Subcutaneous abdominal adipose tissue (tissue), 5 donors: ENCODE results near the gene TEAD2.
A peak's percentile ranks its signal among the peaks of the same experiment; 100 is the strongest.

Experiments
- H3K27ac ChIP-seq: one replicate; pipeline ENCODE4 v1.7.0; 2013; ENCODE audit warnings: low read depth, mild to moderate bottlenecking, inconsistent platforms, low read length, moderate library complexity
- H3K27me3 ChIP-seq, 5 donors: one replicate each; pipeline ENCODE4 v1.7.0; 2013; ENCODE audit warnings: low read length in 5 of 5, inconsistent platforms in 1 of 5; ENCODE audit not compliant: control insufficient read depth in 5 of 5, insufficient read depth in 4 of 5
- H3K36me3 ChIP-seq, 5 donors: one replicate each; pipeline ENCODE4 v1.7.0; 2013; ENCODE audit warnings: low read length in 5 of 5; ENCODE audit not compliant: control insufficient read depth in 5 of 5, insufficient read depth in 5 of 5
- H3K4me1 ChIP-seq, 5 donors: one replicate each; pipeline ENCODE4 v1.7.0; 2013; ENCODE audit warnings: low read length in 5 of 5, mild to moderate bottlenecking in 3 of 5, moderate library complexity in 1 of 5; ENCODE audit not compliant: control insufficient read depth in 5 of 5, insufficient read depth in 5 of 5
- H3K4me3 ChIP-seq, 5 donors: one replicate each; pipeline ENCODE4 v1.7.0; 2013; ENCODE audit warnings: low read length in 5 of 5, low read depth in 1 of 5
- H3K9ac ChIP-seq, 5 donors: one replicate each; pipeline ENCODE4 v1.7.0; 2013; ENCODE audit warnings: low read length in 5 of 5, mild to moderate bottlenecking in 4 of 5, moderate library complexity in 3 of 5
- H3K9me3 ChIP-seq, 5 donors: one replicate each; pipeline ENCODE4 v1.7.0; 2013; ENCODE audit warnings: low read length in 5 of 5; ENCODE audit not compliant: control insufficient read depth in 5 of 5
- donor health status: healthy.
- donor health status: healthy.
- donor health status: healthy.
- donor health status: healthy.
- donor health status: healthy.

The TEAD2 gene

DNA sequence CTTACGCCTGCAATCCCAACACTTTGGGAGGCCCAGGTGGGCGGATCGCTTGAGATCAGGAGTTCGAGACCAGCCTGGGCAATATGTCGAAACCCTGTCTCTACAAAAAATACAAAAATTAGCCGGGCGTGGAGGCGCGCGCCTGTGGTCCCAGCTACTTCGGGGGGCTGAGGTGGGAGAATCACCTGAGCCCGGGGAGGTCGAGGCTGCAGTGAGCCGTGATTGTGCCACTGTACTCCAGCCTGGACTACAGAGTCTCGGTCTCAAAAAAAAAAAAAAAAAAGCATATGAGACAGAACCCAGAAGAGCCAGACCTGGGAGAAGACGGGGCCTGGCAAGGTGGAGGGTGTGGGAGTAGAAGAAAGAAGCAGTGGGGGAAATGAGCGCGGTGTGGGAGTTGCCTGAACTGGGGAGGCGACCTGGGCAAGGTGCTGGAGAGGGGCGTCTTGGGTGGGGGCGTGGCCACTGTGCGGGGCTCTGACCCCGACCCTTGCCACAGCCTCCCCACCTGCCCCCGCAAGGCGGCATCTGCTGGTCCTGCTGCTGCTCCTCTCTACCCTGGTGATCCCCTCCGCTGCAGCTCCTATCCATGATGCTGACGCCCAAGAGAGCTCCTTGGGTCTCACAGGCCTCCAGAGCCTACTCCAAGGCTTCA lies 2.0 kb upstream of the TEAD2 start:
- Histone ChIP-seq H3K4me1 (peaks cover 0 to 38% (median 29%) of the 10 kb centered on the region in 5 donors), H3K4me3 (peak overlapping the region; percentile 46 to 85 (median 51)), H3K27ac (peak overlapping the region; percentile 16), H3K27me3 (no peaks in the 10 kb centered on the region), H3K9me3 (peaks cover 0 to 5% (median 5%) of the 10 kb centered on the region in 5 donors), H3K36me3 (peaks cover 0 to 5% (median 4%) of the 10 kb centered on the region in 5 donors), H3K9ac (no peak overlapping the region)

DNA sequence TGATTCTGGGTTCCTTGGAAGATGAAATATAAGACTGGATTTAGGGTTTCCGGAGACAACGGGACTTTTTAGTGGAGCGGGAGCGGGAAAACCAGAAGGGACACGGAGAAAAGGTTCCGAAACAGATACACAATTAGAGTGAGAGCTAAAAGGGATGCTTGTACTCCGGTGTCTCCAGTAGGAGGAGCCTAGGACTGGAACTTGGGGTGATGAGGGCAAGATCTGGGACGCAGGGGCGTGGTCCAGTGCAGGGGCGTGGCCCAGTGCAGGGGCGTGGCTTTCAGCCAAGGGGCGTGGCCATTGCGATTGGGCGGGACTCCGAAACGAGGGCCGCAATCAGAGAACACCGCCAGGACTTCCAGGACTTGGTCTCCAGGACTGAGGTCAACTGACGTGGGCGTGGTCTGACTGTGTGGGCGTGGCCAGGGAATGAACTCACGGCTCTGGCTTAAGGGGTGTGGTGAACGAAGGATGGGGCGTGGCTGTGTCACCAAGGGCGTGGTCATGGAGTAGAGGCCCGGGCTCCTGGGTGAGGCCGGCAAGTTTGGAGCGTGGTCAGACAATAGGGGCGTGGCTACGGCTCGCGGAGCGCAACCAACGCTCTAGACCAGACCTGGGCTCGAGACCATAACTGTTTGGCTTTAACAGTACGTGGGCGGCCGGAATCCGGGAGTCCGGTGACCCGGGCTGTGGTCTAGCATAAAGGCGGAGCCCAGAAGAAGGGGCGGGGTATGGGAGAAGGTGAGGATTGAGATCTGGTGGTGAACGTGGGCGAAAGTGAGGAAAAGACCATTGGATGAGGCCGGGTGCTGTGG lies 1.3 kb upstream of the TEAD2 start, which contains the start of gene DKKL1:
Gene DKKL1 (plus strand): TSS at position 610 of the 815 bp plus-strand sequence. CDS start 122 bp downstream, at position 732.
- H3K36me3 ChIP-seq = peaks cover 0 to 12% (median 5%) of the 10 kb centered on the region in 5 donors
- peak within 1 kb of the TSS; percentile 61 to 89 (median 84) for H3K4me3 ChIP-seq
- H3K9me3 ChIP-seq = no peaks in the 10 kb centered on the region
- peak within 1 kb of the TSS; percentile 90 for H3K27ac ChIP-seq
- H3K9ac ChIP-seq = peak within 1 kb of the TSS in 4 of 5 donors; percentile 65 to 92 (median 69)
- H3K4me1 ChIP-seq = peaks cover 0 to 38% (median 29%) of the 10 kb centered on the region in 5 donors
- no peaks in the 10 kb centered on the region for H3K27me3 ChIP-seq

DNA sequence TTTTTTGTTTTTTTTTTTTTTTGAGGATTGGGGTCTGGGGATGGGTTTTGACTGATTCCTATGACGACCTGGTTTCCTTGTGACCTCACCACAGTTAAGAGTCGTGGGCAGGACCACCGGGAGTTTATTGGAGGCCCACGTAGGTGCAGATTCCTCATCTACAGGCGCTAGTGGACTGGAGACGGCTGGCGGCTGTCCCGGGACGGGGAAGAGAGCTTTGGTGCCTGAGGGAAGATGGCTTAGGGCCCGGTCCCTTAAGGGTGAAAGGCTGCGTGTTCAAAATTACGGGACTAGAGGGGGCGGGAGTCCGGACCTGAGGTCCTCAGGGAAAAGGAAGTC lies 682 bp upstream of the TEAD2 start:
- peaks cover 0 to 38% (median 29%) of the 10 kb centered on the region in 5 donors for H3K4me1 ChIP-seq
- peaks cover 0 to 15% (median 9%) of the 10 kb centered on the region in 5 donors for H3K36me3 ChIP-seq
- no peaks in the 10 kb centered on the region for H3K9me3 ChIP-seq
- H3K27me3 ChIP-seq = no peaks in the 10 kb centered on the region
- H3K4me3 ChIP-seq = peak overlapping the region; percentile 54 to 89 (median 84)
- H3K27ac ChIP-seq = peak overlapping the region; percentile 90
- H3K9ac ChIP-seq = peak overlapping the region in 4 of 5 donors; percentile 41 to 65 (median 59)

DNA sequence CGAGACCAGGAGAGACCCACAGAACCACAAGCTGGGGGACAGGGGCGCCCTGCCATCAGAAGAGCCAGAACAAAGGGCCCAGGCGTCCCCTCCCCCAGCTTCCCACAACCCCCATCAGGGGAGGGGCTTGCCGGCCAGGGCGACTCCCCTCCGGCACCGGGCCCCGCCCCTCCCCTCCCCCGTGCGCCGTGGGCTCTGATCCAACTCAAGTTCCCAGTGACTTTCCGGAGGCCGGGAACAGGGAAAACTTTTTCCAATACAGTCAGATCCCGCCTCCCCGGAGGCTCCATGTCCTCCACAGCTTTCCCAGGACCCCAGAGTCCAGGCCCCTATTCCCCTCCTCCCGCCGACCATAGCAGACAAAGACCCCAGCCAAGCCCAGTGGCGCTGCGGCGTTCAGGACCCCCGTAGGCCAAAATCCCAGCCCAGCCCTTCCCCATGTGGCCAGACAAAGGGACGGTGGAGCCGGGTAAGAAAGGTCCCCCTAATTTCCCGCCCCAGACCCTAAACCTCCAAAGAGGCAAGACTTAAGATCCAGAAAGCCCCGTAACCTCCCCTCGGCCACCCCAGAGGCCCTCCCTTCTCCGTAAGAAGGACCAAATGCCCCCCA lies 673 bp downstream of the TEAD2 start:
- Histone ChIP-seq H3K9ac (peak overlapping the region; percentile 68 to 96 (median 91)), H3K27ac (peak overlapping the region; percentile 90), H3K4me3 (peak overlapping the region; percentile 80 to 89 (median 84)), H3K9me3 (no peaks in the 10 kb centered on the region), H3K27me3 (no peaks in the 10 kb centered on the region), H3K4me1 (peaks cover 0 to 49% (median 36%) of the 10 kb centered on the region in 5 donors), H3K36me3 (peaks cover 0 to 27% (median 13%) of the 10 kb centered on the region in 5 donors)

DNA sequence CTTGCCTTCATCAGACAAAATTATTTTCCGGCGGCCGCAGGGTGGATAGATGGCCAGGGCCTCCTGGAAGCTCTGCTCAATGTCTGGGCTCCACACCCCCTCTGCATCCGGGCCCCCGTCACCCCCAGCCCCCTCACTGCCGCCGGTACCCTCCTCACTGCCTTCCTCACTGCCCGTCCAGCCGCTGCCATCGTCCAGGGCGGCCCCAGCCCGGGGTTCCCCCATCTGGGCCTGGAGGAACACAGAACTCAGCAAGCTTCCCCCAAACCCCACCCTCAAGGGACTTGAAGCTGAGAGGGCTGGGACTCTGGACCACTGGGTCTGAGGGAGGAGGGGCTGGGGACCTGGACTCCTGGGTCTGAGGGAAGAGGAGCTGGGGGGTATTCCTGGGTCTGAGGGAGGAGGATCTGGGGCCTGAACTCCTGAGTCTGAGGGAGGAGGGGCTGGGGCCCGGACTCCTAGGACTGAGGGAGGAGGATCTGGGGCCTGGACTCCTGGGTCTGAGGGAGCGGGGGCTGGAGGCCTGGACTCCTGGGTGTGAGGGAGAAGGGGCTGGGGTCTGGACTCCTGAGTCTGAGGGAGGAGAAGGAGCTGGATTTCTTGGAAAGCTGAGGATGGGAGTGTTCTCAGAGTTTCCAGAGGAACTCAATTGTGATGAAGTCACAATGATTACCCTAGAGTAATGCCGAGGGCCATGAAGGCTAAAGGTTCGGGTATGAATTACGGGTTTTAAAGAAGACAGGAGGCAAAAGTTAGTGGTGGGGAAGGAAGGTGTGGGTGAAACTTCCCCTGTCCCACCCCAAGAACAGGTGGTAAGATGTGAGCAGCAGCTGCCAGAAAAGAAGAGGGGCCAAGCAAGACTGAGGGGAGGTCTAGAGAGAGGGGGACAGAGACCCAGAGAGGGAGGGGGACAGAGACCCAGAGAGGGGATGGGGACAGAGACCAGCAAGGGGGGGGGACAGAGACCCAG lies 2.1 kb downstream of the TEAD2 start:
- H3K27ac ChIP-seq = peak overlapping the region; percentile 90
- peaks cover 0 to 62% (median 43%) of the 10 kb centered on the region in 5 donors for H3K4me1 ChIP-seq
- H3K9ac ChIP-seq = peak overlapping the region in 3 of 5 donors; percentile 59 to 84 (median 78)

DNA sequence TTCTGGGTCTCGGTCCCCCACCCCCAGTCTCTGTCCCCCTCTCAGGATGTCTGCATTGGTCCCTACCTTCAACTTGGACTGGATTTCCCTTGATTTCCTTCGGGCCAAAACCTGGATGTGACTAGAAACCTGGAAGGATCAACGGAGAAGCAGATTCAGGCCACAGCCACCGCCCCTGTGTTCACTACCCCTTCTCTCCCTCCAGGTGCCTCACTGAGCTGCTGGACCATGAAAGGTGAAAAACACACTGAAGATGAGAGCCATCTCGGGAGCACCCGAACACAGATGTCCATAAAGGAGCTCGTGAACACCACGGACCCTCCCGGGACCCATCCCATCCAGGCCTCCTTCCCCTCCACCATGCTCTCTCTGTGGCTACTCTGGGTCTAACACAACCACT lies 5.0 kb downstream of the TEAD2 start:
- H3K4me1 ChIP-seq = peaks cover 0 to 44% (median 31%) of the 10 kb centered on the region in 5 donors
- no peak overlapping the region for H3K27ac ChIP-seq
- H3K27me3 ChIP-seq = no peaks in the 10 kb centered on the region
- no peaks in the 10 kb centered on the region for H3K9me3 ChIP-seq
- H3K9ac ChIP-seq = peak overlapping the region in 1 of 5 donors; percentile 28
- peaks cover 0 to 57% (median 28%) of the 10 kb centered on the region in 5 donors for H3K36me3 ChIP-seq
- H3K4me3 ChIP-seq = no peak overlapping the region

More for the DNA sequence above, 2.1 kb downstream of the TEAD2 start:
- Histone ChIP-seq H3K4me3 (peak overlapping the region in 2 of 5 donors; percentile 13 to 85), H3K9me3 (no peaks in the 10 kb centered on the region), H3K27me3 (no peaks in the 10 kb centered on the region), H3K36me3 (peaks cover 0 to 33% (median 19%) of the 10 kb centered on the region in 5 donors)

DNA sequence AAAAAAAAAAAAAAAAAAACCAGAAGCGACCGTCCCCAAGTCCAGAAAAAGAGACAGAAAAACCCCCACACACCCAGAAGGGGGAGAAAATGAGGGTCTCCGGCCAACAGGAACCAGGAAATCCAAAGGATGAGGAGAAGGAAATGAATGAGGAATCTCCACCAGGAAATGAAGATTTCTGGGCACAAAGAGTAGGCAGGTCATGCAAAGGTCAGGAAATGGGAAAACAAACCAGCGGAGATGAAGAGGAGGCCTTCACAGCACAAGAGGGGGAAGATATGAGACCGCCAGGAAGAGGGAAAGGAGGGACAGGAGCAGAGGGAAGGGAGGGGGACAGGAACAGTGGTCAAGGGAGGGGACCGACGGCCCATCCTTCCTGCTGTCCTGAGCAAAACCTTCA lies 5.8 kb downstream of the TEAD2 start:
- Histone ChIP-seq H3K9ac (peak overlapping the region in 1 of 5 donors; percentile 21), H3K36me3 (peaks cover 0 to 61% (median 35%) of the 10 kb centered on the region in 5 donors), H3K27ac (no peak overlapping the region), H3K4me1 (peaks cover 0 to 37% (median 31%) of the 10 kb centered on the region in 5 donors), H3K9me3 (no peaks in the 10 kb centered on the region), H3K4me3 (peak overlapping the region in 2 of 5 donors; percentile 11 to 23), H3K27me3 (no peaks in the 10 kb centered on the region)

DNA sequence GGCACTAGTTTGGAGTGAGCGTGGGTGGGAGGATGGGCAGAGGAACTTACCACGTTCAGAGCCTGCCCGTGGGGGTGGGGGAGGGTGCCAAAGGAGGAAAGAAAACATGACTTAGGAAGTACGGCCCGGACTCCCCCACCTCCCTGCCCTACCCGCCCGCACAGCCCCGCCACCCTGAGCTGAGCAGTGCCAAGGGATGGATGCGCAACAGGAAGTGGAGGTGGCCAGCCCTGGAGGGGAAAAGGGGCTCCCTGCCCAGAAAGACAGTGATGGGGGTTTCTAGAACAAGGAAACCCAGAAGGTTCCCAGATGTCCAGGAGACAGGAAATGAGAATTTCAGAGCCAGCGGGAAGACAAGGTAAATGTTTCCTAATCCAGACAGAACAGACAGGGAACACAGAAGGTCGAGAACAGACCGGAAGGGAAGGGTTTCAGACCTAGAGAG lies 6.3 kb downstream of the TEAD2 start:
- Histone ChIP-seq H3K9me3 (no peaks in the 10 kb centered on the region), H3K27me3 (no peaks in the 10 kb centered on the region), H3K9ac (no peak overlapping the region), H3K4me3 (no peak overlapping the region), H3K27ac (peak overlapping the region; percentile 41), H3K4me1 (peaks cover 0 to 33% (median 27%) of the 10 kb centered on the region in 5 donors), H3K36me3 (peaks cover 0 to 66% (median 39%) of the 10 kb centered on the region in 5 donors)

DNA sequence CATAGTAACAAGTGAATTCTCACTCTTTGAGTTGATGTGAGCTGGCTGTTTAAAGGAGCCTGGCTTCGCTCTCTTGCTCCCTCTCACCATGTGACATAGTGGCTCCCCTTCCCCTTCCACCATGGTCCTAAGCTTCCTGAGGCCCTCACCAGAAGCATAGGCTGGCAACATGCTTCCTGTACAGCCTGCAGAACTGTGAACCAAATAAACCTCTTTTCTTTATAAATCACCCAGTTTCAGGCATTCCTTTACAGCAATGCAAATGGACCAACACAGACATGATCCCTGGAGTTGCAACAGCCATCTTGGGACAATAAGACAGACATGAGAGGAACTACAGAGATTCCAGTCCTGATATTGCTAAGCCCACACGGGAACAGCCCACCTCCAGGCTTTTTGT lies 12.6 kb downstream of the TEAD2 start:
- no peaks in the 10 kb centered on the region for H3K4me1 ChIP-seq
- H3K36me3 ChIP-seq = peaks cover 0 to 76% (median 70%) of the 10 kb centered on the region in 5 donors
- H3K27me3 ChIP-seq = no peaks in the 10 kb centered on the region
- no peaks in the 10 kb centered on the region for H3K9me3 ChIP-seq
- H3K27ac ChIP-seq = no peak overlapping the region
- H3K9ac ChIP-seq = no peak overlapping the region
- no peak overlapping the region for H3K4me3 ChIP-seq
